ENCODE measurements around the gene ATP6V1G3.
"Not testable (repeated sequence)": the region's sequence is repeated elsewhere in the genome, so short reads cannot be mapped to it uniquely, and the experiment has no call there.

ATP6V1G3 gene

GRCh38 chr1:198540580-198540979 is at the start of gene ATP6V1G3:
TSS of gene ATP6V1G3 (minus strand) at chr1:198540680. CDS start at chr1:198540650, 30 bp downstream.
- DNase-seq (ENCODE audit: low read depth) = no peak

GRCh38 chr1:198588845-198589244 is 48.4 kb upstream of the ATP6V1G3 start:
- no peak for DNase-seq (ENCODE audit: low read depth)

- DNase-seq (ENCODE audit: low read depth) = no peak
Measured at GRCh38 chr1:198584163-198584562, 43.7 kb upstream of the ATP6V1G3 start.

- DNase-seq (ENCODE audit: low read depth) = not testable (repeated sequence)
Measured at GRCh38 chr1:198583209-198583802, 42.8 kb upstream of the ATP6V1G3 start.

GRCh38 chr1:198577444-198577843 is 37.0 kb upstream of the ATP6V1G3 start:
- peak; percentile 82 for DNase-seq (ENCODE audit: low read depth)

- no peak for DNase-seq (ENCODE audit: low read depth)
Measured at GRCh38 chr1:198575798-198576641, 35.5 kb upstream of the ATP6V1G3 start.

GRCh38 chr1:198575292-198575691 is 34.8 kb upstream of the ATP6V1G3 start:
- no peak for DNase-seq (ENCODE audit: low read depth)

- no peak for DNase-seq (ENCODE audit: low read depth)
Measured at GRCh38 chr1:198574325-198574724, 33.8 kb upstream of the ATP6V1G3 start.

- DNase-seq (ENCODE audit: low read depth) = no peak
Measured at GRCh38 chr1:198564716-198565115, 24.2 kb upstream of the ATP6V1G3 start.

GRCh38 chr1:198564157-198564556 is 23.7 kb upstream of the ATP6V1G3 start:
- no peak for DNase-seq (ENCODE audit: low read depth)

- DNase-seq (ENCODE audit: low read depth) = no peak
Measured at GRCh38 chr1:198563583-198563982, 23.1 kb upstream of the ATP6V1G3 start.

GRCh38 chr1:198560161-198560560 is 19.7 kb upstream of the ATP6V1G3 start:
- peak; percentile 4 for DNase-seq (ENCODE audit: low read depth)

GRCh38 chr1:198559362-198559761 is 18.9 kb upstream of the ATP6V1G3 start:
- no peak for DNase-seq (ENCODE audit: low read depth)

GRCh38 chr1:198558402-198558801 is 17.9 kb upstream of the ATP6V1G3 start:
- DNase-seq (ENCODE audit: low read depth) = no peak

- no peak for DNase-seq (ENCODE audit: low read depth)
Measured at GRCh38 chr1:198556971-198557370, 16.5 kb upstream of the ATP6V1G3 start.

- DNase-seq (ENCODE audit: low read depth) = no peak
Measured at GRCh38 chr1:198552668-198553416, 12.4 kb upstream of the ATP6V1G3 start.

GRCh38 chr1:198550941-198551524 is 10.6 kb upstream of the ATP6V1G3 start:
- DNase-seq (ENCODE audit: low read depth) = no peak

- DNase-seq (ENCODE audit: low read depth) = no peak
Measured at GRCh38 chr1:198549866-198550265, 9.4 kb upstream of the ATP6V1G3 start.

- DNase-seq (ENCODE audit: low read depth) = no peak
Measured at GRCh38 chr1:198548890-198549289, 8.4 kb upstream of the ATP6V1G3 start.

GRCh38 chr1:198545156-198545555 is 4.7 kb upstream of the ATP6V1G3 start:
- no peak for DNase-seq (ENCODE audit: low read depth)

- no peak for DNase-seq (ENCODE audit: low read depth)
Measured at GRCh38 chr1:198544265-198544664, 3.8 kb upstream of the ATP6V1G3 start.

GRCh38 chr1:198543670-198544260 is 3.3 kb upstream of the ATP6V1G3 start:
- no peak for DNase-seq (ENCODE audit: low read depth)
